Measurements from ENCODE around the gene KCNMA1.
"Not testable (repeated sequence)": the region's sequence is repeated elsewhere in the genome, so short reads cannot be mapped to it uniquely, and the experiment has no call there.

Gene KCNMA1

GRCh38 chr10:77637532-77638320, at the start of gene KCNMA1:
Gene KCNMA1, minus strand, starts transcription at chr10:77637808.
- no peak for DNase-seq (ENCODE audit: low spot score)

GRCh38 chr10:77686650-77687417, 49.2 kb upstream of the KCNMA1 start:
- DNase-seq (ENCODE audit: low spot score), result no peak

- no peak for DNase-seq (ENCODE audit: low spot score)
These were observed 48.5 kb upstream of the KCNMA1 start for GRCh38 chr10:77686096-77686495.

GRCh38 chr10:77685432-77685831, 47.8 kb upstream of the KCNMA1 start:
- no peak for DNase-seq (ENCODE audit: low spot score)

- DNase-seq (ENCODE audit: low spot score), result not testable (repeated sequence)
These were observed 45.5 kb upstream of the KCNMA1 start for GRCh38 chr10:77683088-77683432.

GRCh38 chr10:77682393-77683087, 44.9 kb upstream of the KCNMA1 start:
- no peak for DNase-seq (ENCODE audit: low spot score)

- no peak for DNase-seq (ENCODE audit: low spot score)
These were observed 44.2 kb upstream of the KCNMA1 start for GRCh38 chr10:77681839-77682238.

- DNase-seq (ENCODE audit: low spot score), result no peak
These were observed 43.2 kb upstream of the KCNMA1 start for GRCh38 chr10:77680811-77681210.

GRCh38 chr10:77680065-77680464, 42.5 kb upstream of the KCNMA1 start:
- no peak for DNase-seq (ENCODE audit: low spot score)

- no peak for DNase-seq (ENCODE audit: low spot score)
These were observed 41.6 kb upstream of the KCNMA1 start for GRCh38 chr10:77679217-77679616.

GRCh38 chr10:77678146-77678545, 40.5 kb upstream of the KCNMA1 start:
- DNase-seq (ENCODE audit: low spot score), result no peak

- no peak for DNase-seq (ENCODE audit: low spot score)
These were observed 37.7 kb upstream of the KCNMA1 start for GRCh38 chr10:77675347-77675746.

GRCh38 chr10:77673515-77674140, 36.0 kb upstream of the KCNMA1 start:
- no peak for DNase-seq (ENCODE audit: low spot score)

- DNase-seq (ENCODE audit: low spot score), result no peak
These were observed 35.5 kb upstream of the KCNMA1 start for GRCh38 chr10:77673101-77673500.

- DNase-seq (ENCODE audit: low spot score), result no peak
These were observed 34.1 kb upstream of the KCNMA1 start for GRCh38 chr10:77671594-77672252.

- no peak for DNase-seq (ENCODE audit: low spot score)
These were observed 33.3 kb upstream of the KCNMA1 start for GRCh38 chr10:77670817-77671443.

- DNase-seq (ENCODE audit: low spot score), result no peak
These were observed 32.3 kb upstream of the KCNMA1 start for GRCh38 chr10:77669892-77670291.

GRCh38 chr10:77667426-77668324, 30.1 kb upstream of the KCNMA1 start:
- DNase-seq (ENCODE audit: low spot score), result no peak

GRCh38 chr10:77666821-77667220, 29.2 kb upstream of the KCNMA1 start:
- no peak for DNase-seq (ENCODE audit: low spot score)

GRCh38 chr10:77664696-77665095, 27.1 kb upstream of the KCNMA1 start:
- no peak for DNase-seq (ENCODE audit: low spot score)

All from CD4-positive, alpha-beta T cell treated with Interleukin-2 at 100 ng/mL for 4 hours (primary cell).